Measurements from ENCODE around the gene ARL4C.

- TF ChIP-seq YY1 (IDR thresholded peaks at IDR 0.05; ENCODE audit: insufficient read depth, insufficient read length) (no peak), SUZ12 (IDR thresholded peaks at IDR 0.05; ENCODE audit: extremely low read depth, insufficient read depth, insufficient read length) (no peak)
Observed at GRCh38 chr2:234472155-234472554, 24.7 kb downstream of the ARL4C start.
